KOPT-K1 (cell line): ENCODE measurements around the gene EIF2B1.
"Not testable (repeated sequence)": the region's sequence is repeated elsewhere in the genome, so short reads cannot be mapped to it uniquely, and the experiment has no call there.

Experiments used
- H3K27ac ChIP-seq: fragments of 200-600 bp; sonication (generic); 2 replicates; pipeline ENCODE4 v1.5.1; 2016; ENCODE audit warnings: antibody characterized with exemption, mild to moderate bottlenecking, low read depth, low read length; ENCODE audit not compliant: poor library complexity, severe bottlenecking
- H3K36me3 ChIP-seq: fragments of 200-600 bp; sonication (generic); 2 replicates; pipeline ENCODE4 v1.5.1; 2017; ENCODE audit warnings: antibody characterized with exemption, mild to moderate bottlenecking, low read length, moderate library complexity; ENCODE audit not compliant: insufficient read depth
- H3K9me3 ChIP-seq: fragments of 200-600 bp; sonication (generic); 2 replicates; pipeline ENCODE4 v1.5.1; 2017; ENCODE audit warnings: antibody characterized with exemption, low read length, mild to moderate bottlenecking; ENCODE audit not compliant: insufficient read depth, poor library complexity, severe bottlenecking

EIF2B1 gene

DNA sequence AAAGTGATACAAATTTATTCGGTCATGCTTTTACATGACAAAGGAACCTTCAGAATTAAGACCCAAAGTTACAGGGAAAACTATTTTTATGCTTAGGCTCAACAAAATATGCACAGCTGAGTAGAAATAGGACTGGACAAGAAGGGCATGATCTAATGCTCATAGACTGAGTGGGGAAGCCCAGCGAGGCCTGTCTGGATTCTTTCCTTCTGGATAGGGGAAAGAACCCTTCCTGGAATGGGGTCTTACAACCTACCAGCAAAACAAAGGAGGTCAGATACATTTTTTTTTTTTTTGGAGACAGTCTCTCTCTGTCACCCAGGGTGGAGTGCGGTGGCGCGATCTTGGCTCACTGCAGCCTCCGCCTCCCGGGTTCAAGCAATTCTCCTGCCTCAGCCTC, 33.8 kb downstream of the EIF2B1 start:
- Histone ChIP-seq H3K36me3 (peaks cover 64% of the 10 kb centered on the region), H3K9me3 (no peaks in the 10 kb centered on the region), H3K27ac (no peak overlapping the region)

DNA sequence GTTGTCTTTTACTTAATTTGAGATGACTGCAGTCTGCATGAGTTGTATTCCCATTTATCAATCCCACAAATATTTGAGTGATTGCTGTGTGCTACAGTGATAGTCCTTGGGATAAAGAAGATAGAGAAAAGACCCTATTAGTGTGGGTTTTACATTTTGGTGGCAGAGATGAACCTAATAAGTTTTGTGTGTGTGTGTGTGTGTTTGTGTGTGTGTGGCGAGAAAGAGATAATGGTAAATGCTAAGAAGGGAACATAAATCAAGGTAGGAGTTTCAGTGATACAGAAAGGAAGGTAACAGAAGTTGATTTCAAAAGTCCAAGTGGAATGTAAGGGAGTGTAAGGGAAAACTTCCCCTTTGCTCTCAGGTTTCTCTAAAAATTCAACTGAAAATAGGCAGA, 34.2 kb downstream of the EIF2B1 start:
- Histone ChIP-seq H3K9me3 (no peaks in the 10 kb centered on the region), H3K27ac (no peak overlapping the region), H3K36me3 (peaks cover 64% of the 10 kb centered on the region)

DNA sequence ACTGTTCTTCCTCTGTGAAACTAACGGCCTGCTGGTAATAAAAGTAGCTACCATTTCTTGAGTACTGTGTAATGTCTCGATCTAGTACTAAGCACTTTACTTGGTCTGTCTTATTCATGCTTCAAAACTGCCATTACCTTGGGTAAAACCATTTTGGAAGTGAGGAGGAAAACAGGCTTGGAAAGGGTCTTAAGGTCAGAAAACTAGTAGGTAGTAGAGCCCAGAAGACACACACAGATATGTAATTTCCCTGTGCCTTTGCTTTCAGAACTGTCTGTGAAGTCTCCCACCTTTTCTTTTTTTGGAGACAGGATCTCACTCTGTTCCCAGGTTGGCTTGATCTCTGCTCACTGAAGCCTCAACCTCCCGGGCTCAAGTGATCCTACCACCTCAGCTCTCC, 35.0 kb downstream of the EIF2B1 start:
- Histone ChIP-seq H3K36me3 (peaks cover 64% of the 10 kb centered on the region), H3K27ac (no peak overlapping the region), H3K9me3 (no peaks in the 10 kb centered on the region)

DNA sequence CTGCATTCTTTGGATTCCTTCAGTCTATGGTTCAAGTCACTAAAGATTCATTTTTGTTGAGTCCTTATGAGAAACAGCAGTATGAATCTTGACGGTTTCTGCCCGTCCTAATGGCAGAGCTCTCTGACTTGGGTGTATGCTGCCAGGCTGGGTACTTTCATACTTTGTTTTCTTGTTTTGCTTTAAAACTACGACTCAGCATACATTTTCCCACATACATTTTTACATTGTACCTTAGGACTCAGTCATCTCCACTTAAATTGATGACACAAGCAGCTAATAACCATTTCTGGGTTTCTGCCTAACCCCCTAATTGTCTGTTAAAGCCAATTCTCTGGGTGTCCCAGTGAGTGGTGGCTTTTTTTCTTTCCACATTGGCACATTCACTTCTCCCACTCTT, 36.4 kb downstream of the EIF2B1 start:
- H3K9me3 ChIP-seq: no peaks in the 10 kb centered on the region
- peaks cover 78% of the 10 kb centered on the region for H3K36me3 ChIP-seq
- no peak overlapping the region for H3K27ac ChIP-seq

DNA sequence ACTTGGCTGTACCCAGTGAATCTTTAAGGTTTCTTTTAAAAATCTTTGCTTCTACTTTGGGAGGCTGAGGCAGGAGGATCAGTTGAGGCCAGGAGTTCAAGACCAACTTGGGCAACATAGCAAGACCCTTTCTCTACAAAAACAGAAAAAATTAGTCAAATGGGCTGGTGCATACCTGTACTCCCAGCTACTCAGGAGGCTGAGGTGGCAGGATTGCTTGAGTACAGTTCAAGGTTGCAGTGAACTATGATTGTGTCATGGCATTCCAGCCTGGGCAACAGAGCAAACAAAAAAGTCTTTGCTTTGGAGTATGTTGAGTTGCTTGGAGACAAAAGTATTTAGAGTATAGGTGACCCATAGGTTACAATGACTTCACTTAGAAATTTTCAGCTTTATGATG, 37.8 kb downstream of the EIF2B1 start:
- Histone ChIP-seq H3K36me3 (peaks cover 92% of the 10 kb centered on the region), H3K27ac (no peak overlapping the region)

DNA sequence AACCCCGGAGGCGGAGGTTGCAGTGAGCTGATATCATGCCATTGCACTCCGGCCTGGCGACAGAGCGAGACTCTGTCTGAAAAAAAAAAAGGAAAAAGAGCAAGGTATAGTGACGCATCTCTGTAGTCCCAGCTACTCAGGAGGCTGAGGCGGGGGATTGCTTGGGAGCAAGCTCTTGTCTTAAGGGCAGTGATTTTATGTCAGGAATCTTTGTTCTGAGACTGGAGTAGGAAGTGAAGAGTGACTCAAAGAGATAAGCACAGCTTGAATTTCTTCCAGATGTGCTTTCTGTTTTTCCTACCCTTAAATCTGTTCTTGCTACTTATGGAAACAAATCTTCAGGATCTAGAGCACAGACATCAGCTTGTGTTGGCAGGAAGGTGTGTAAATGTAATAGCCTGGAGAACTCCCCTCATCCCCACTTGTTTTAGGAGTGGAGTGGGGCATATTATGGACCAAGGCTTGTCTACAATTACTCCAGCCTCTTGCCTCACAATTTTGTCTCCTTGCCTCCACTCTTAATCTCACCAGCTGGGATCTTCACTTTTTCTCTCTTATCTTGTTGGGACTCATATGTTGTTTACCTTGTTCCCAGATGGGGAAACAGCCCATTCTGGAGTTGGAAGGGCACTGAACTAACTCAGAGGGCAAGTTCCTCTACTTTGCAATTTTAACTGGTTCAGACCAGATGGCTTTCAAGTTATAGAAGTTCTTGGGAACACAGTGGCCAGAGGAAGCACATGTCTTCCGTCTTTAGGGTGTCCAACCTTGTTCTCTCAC, 41.6 kb downstream of the EIF2B1 start:
- peaks cover 99% of the 10 kb centered on the region for H3K36me3 ChIP-seq
- H3K9me3 ChIP-seq: no peaks in the 10 kb centered on the region

More for the DNA sequence above, 37.8 kb downstream of the EIF2B1 start:
- no peaks in the 10 kb centered on the region for H3K9me3 ChIP-seq

DNA sequence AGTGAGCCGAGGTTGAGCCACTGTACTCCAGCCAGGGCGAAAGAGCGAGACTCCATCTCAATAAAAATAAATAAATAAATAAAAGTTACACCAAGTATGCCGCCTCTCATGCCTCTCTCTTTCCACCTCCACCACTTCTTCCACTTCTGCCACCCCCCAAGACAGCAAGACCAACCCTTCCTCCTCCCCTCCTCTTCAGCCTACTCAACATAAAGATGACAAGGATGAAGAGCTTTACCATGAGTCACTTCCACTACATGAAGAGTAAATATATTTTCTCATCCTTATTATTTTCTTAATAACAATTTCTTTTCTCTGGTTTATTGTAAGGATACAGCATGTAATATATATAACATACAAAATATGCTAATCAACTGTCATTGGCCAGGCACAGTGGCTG, 52.7 kb downstream of the EIF2B1 start:
- Histone ChIP-seq H3K27ac (no peak overlapping the region), H3K9me3 (no peaks in the 10 kb centered on the region), H3K36me3 (no peaks in the 10 kb centered on the region; the same call in 1 of the 2 replicates)

More for the DNA sequence above, 41.6 kb downstream of the EIF2B1 start:
- no peak overlapping the region for H3K27ac ChIP-seq

DNA sequence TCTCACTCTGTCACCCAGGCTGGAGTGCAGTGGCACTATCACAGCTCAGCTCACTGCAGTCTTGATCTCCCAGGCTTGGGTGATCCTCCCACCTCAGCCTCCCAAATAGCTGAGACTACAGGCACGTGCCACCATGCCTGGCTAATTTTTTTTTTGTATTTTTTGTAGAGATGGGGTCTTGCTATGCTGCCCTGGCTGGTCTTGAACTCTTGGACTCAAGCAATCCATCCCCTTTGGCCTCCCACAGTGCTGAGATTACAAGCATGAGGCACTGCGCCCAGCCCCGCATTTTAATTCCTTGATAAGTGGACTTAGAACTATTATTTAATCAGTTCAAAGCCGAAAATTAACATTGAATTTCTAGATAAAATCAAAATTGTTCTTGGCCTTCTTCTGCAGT, 54.7 kb downstream of the EIF2B1 start:
- not testable (repeated sequence) for H3K36me3 ChIP-seq, H3K27ac ChIP-seq, H3K9me3 ChIP-seq

DNA sequence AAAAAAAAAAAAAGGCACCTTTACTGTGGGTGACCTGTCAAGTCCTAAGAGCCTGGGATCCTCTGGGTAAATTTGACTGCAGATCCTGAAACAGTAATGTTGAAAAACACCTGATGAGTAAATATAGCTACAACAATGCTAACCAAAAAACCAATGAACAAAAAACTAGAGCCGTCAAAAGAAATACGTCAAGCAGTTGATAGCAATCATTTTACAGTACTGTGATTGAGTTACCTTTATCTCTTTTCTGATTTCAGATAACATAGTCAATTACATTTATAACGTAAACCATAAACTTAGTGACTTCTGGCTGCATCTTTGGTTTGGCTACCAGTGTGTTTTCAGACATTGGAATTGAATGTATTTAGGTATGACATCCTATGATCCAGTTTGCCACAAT, 55.2 kb downstream of the EIF2B1 start:
- Histone ChIP-seq H3K27ac (no peak overlapping the region), H3K9me3 (no peaks in the 10 kb centered on the region), H3K36me3 (no peaks in the 10 kb centered on the region; the same call in 1 of the 2 replicates)

DNA sequence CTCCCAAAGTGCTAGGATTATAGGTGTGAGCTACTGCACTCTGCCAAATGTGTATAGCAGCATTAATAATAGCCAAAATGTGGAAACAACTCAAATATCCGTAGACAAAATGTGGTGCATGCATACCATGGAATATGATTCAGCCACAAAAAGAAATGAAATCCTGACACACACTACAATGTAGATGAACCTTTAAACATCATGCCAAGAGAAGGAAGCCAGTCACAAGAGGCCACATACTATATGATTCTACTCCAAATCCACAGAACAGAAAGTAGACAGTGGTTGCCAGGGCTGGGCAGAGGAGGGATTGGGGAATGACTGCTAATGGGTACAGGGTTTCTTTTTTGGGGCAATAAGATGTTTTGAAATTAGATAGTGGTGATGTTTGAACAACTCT, 56.9 kb downstream of the EIF2B1 start:
- no peak overlapping the region for H3K27ac ChIP-seq
- no peaks in the 10 kb centered on the region for H3K9me3 ChIP-seq
- H3K36me3 ChIP-seq: no peaks in the 10 kb centered on the region; the same call in 1 of the 2 replicates

DNA sequence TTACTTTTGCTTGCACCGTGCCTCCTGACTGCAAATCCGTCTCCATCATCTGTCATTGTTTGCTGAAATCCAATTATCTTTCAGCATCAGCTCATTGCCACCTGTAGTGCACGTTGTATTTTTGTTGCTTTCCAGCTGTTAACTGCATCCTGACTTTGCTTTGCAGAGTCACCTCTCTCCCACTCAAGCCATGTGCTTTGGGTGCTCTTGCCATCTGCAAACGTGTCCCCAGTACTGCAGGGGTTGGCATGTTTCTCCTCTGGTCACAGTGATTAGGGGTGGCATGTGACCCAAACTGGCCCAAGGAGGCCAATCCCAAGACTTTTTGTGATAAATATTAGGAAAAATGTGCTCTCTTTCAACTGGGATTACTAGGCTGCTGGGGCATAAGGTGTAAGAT, 59.6 kb downstream of the EIF2B1 start:
- H3K27ac ChIP-seq: no peak overlapping the region
- H3K9me3 ChIP-seq: no peaks in the 10 kb centered on the region
- no peaks in the 10 kb centered on the region; the same call in 1 of the 2 replicates for H3K36me3 ChIP-seq

DNA sequence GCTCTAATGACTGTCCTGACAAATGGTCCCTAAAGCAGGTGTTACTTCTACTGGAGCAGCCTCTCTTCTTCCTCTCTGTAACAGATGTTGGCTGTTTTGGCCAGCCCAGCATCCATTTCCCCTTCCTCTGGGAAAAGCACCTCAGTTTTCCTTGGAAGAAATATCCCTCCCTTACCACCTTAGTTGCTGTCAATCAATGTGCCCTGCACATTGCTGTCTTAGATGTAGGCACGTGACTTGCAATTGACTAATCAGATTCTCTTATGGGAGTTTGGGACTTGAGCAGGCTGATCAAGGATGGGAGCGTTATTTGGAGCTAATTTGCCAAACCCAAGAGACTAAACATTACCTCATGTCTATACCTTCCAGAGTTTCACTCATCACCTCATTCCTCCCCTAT, 61.1 kb downstream of the EIF2B1 start:
- no peaks in the 10 kb centered on the region; the same call in 1 of the 2 replicates for H3K36me3 ChIP-seq
- H3K27ac ChIP-seq: no peak overlapping the region
- H3K9me3 ChIP-seq: no peaks in the 10 kb centered on the region

DNA sequence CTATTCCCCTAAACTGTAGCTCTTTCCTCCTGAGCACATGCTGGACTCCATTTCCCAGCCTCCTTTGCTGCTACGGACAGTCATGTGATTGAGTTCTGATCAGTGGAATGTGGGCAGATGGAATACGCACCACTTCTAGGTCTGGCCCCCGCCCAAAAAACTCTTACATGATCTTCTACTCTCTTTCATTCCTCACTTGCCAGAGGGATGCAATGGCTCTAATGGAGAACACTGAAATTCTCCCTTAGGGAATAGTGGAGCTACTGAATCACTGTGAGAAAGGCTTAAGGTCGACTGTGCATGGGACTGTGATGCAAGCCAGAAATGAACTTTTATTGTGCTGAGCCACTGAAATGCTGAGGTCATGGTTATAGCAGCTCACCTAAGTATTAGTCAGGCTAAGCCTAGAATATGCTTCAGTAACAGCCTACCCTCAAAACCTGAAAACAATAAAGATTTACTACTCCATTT, 62.1 kb downstream of the EIF2B1 start:
- Histone ChIP-seq H3K36me3 (no peaks in the 10 kb centered on the region), H3K27ac (peak overlapping the region; percentile 44), H3K9me3 (no peaks in the 10 kb centered on the region)
